Measurements from ENCODE around the gene FAM3D.

DNA sequence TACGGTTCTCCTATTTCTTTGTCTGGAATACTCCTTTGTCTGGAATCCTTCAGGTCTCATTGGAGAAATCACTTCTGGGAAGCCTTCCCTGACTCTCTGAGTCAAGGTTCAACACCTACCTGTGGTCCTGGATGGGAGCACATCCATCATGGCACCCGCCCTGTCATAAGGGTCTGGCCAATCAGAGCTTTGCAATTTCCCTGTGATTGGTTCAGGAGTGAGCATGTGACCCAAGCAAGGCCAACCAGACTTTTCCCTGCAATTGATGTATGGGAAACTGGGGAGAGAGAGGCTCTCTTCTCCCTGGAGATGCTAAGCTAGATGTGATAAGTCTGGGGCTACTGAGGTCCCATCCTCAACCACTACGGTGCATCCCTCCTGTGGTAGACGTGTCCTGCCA is 8.1 kb downstream of the FAM3D start:
- TF ChIP-seq ZFP30 (CRISPR knock-in tag; IDR thresholded peaks at IDR 0.05; ENCODE audit: borderline replicate concordance) (no peak), MCM3 (IDR thresholded peaks at IDR 0.05) (no peak), BCL6 (CRISPR knock-in tag; IDR thresholded peaks at IDR 0.05) (no peak), ZFP1 (CRISPR knock-in tag; IDR thresholded peaks at IDR 0.05) (no peak), GATA2 (CRISPR knock-in tag; IDR thresholded peaks at IDR 0.05) (no peak), HNRNPUL1 (IDR thresholded peaks at IDR 0.05; ENCODE audit: low read length) (no peak), ZNF224 (CRISPR knock-in tag; IDR thresholded peaks at IDR 0.05) (no peak)
- TF ChIP-seq, protein P1, sequence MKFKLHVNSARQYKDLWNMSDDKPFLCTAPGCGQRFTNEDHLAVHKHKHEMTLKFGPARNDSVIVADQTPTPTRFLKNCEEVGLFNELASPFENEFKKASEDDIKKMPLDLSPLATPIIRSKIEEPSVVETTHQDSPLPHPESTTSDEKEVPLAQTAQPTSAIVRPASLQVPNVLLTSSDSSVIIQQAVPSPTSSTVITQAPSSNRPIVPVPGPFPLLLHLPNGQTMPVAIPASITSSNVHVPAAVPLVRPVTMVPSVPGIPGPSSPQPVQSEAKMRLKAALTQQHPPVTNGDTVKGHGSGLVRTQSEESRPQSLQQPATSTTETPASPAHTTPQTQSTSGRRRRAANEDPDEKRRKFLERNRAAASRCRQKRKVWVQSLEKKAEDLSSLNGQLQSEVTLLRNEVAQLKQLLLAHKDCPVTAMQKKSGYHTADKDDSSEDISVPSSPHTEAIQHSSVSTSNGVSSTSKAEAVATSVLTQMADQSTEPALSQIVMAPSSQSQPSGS (CRISPR knock-in tag; IDR thresholded peaks at IDR 0.05) = no peak
- TF ChIP-seq, protein P2, sequence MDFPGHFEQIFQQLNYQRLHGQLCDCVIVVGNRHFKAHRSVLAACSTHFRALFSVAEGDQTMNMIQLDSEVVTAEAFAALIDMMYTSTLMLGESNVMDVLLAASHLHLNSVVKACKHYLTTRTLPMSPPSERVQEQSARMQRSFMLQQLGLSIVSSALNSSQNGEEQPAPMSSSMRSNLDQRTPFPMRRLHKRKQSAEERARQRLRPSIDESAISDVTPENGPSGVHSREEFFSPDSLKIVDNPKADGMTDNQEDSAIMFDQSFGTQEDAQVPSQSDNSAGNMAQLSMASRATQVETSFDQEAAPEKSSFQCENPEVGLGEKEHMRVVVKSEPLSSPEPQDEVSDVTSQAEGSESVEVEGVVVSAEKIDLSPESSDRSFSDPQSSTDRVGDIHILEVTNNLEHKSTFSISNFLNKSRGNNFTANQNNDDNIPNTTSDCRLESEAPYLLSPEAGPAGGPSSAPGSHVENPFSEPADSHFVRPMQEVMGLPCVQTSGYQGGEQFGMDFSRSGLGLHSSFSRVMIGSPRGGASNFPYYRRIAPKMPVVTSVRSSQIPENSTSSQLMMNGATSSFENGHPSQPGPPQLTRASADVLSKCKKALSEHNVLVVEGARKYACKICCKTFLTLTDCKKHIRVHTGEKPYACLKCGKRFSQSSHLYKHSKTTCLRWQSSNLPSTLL (IDR thresholded peaks at IDR 0.05) = no peak
- TF ChIP-seq, protein P3, sequence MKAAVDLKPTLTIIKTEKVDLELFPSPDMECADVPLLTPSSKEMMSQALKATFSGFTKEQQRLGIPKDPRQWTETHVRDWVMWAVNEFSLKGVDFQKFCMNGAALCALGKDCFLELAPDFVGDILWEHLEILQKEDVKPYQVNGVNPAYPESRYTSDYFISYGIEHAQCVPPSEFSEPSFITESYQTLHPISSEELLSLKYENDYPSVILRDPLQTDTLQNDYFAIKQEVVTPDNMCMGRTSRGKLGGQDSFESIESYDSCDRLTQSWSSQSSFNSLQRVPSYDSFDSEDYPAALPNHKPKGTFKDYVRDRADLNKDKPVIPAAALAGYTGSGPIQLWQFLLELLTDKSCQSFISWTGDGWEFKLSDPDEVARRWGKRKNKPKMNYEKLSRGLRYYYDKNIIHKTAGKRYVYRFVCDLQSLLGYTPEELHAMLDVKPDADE (conservative IDR thresholded peaks at IDR 0.05; ENCODE audit: control insufficient read depth, low read depth, low read length) = no peak
- TF ChIP-seq, protein P4, sequence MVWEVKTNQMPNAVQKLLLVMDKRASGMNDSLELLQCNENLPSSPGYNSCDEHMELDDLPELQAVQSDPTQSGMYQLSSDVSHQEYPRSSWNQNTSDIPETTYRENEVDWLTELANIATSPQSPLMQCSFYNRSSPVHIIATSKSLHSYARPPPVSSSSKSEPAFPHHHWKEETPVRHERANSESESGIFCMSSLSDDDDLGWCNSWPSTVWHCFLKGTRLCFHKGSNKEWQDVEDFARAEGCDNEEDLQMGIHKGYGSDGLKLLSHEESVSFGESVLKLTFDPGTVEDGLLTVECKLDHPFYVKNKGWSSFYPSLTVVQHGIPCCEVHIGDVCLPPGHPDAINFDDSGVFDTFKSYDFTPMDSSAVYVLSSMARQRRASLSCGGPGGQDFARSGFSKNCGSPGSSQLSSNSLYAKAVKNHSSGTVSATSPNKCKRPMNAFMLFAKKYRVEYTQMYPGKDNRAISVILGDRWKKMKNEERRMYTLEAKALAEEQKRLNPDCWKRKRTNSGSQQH (CRISPR knock-in tag; IDR thresholded peaks at IDR 0.05) = no peak
- TF ChIP-seq, protein P5, sequence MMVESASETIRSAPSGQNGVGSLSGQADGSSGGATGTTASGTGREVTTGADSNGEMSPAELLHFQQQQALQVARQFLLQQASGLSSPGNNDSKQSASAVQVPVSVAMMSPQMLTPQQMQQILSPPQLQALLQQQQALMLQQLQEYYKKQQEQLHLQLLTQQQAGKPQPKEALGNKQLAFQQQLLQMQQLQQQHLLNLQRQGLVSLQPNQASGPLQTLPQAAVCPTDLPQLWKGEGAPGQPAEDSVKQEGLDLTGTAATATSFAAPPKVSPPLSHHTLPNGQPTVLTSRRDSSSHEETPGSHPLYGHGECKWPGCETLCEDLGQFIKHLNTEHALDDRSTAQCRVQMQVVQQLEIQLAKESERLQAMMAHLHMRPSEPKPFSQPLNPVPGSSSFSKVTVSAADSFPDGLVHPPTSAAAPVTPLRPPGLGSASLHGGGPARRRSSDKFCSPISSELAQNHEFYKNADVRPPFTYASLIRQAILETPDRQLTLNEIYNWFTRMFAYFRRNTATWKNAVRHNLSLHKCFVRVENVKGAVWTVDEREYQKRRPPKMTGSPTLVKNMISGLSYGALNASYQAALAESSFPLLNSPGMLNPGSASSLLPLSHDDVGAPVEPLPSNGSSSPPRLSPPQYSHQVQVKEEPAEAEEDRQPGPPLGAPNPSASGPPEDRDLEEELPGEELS (CRISPR knock-in tag; IDR thresholded peaks at IDR 0.05; ENCODE audit: borderline replicate concordance) = no peak

Data from K562 (cell line).